Measurements from ENCODE around the gene RAB3C.

RAB3C gene

DNA sequence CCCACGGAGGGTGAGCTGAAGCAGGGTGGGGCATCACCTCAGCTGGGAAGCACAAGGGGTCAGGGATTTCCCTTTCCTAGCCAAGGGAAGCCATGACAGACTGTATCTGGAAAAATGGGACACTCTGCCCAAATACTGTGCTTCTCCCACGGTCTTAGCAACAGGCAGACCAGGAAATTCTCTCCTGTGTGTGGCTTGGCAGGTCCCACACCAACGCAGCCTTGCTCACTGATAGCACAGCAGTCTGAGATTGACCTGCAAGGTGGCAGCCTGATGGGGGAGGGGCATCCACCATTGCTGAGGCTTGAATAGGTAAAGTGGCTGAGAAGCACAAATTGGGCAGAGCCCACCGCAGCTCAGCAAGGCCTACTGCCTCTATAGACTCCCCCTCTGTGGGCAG lies 23.2 kb downstream of the RAB3C start:
- DNase-seq: no peak

DNA sequence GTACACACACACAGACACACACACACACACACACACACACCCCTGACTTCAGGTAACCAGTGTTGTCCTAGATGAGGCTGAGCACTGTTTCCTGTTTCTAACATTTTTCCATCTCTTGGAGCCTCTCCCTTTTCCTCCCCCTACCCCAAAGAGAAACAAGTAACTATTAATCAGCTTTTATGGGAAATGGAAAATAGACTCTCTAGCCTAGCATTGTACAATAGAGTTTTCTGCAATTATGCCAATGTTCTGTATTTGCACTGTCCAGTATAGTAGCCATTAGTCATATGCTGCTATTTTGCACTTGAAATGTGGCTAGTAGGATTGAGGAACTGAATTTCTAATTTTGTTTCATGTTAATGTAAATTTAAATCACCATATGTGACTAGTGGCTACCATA lies 33.1 kb downstream of the RAB3C start:
- DNase-seq: no peak

- DNase-seq: no peak
These were observed 34.4 kb downstream of the RAB3C start for GRCh38 chr5:58617241-58617640.

GRCh38 chr5:58620336-58620735 lies 37.5 kb downstream of the RAB3C start:
- DNase-seq: no peak

DNA sequence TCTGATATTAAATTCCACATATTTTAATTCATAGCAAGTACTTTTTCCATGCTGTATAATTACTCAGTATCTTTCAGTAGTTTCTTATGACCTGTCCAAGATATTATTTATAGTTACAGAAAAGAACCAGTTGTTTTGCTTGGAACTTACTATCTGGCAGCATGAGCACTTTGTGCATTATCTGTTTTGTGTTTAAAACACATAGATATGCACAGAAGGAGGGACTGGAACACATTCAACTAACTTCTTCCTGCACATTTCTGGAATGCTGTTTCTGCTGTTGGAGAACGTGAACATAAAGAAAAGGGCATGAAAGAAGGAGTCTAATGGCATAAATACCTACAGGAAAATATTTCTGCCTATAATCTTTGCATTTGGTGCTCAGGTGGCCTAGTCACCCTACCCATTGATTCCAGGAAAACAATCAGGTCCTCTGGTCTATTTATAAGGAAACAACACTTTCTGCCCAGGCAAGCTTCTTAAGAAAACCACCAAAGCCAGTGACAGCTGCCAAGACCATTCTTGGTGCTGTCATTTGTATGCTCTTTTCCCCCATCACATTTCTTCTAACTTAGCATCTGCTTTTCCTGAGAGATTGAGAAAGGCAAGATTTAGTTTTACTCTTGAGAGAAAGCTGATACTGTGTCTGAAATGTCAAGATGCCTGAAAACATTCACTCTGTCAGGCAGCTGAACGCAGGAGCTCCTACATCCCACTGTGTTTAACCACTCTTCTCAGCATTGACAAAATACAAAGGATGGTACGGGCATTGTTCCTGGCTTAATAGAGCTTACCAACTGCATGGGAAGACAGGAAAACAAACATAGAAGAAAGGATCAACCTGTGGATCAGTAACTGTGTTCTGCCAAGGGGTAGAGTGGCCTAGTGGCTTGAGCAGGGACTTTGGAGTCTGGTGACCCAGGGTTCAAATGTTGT lies 40.3 kb downstream of the RAB3C start:
- no peak for DNase-seq

DNA sequence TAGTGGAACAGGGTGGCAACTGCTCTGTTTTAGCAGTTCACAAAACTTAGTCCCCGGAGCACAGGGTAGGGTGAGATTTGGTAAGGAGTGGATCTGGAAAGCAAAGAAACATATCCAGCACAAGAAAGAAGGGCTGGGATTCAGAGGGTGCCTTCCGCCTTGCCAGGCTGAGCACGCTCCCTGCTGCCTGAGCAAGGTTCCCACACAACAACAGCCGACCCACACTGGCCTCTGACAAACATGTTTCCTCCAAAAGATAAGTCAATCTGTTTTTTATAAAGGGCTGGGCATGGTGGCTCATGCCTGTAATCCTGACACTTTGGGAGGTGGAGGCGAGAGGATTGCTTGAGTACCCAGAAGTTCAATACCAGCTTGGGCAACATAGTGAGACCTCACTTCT lies 45.8 kb downstream of the RAB3C start:
- DNase-seq: no peak

- no peak for DNase-seq
These were observed 46.6 kb downstream of the RAB3C start for GRCh38 chr5:58629271-58630159.

DNA sequence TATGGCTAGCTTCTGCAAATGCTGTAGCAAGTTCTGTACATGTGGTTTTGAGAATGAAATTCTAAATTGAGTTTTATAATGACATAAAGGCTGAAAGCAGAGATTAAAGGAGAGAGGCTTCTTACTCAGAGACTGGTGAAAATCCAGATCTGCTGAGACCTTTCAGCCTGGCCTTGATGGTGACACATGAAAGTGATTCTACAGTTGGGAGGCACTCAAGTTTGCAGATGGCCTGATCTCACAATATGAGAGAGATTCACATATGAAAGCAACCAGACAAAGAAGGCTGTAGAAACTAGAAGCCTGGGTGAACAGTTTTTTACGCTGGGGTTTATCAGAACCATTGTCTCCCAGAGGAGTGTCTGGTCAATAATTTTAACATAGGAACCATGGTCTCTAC lies 49.0 kb downstream of the RAB3C start:
- no peak for DNase-seq

GRCh38 chr5:58635416-58635815 lies 52.5 kb downstream of the RAB3C start:
- DNase-seq: no peak

DNA sequence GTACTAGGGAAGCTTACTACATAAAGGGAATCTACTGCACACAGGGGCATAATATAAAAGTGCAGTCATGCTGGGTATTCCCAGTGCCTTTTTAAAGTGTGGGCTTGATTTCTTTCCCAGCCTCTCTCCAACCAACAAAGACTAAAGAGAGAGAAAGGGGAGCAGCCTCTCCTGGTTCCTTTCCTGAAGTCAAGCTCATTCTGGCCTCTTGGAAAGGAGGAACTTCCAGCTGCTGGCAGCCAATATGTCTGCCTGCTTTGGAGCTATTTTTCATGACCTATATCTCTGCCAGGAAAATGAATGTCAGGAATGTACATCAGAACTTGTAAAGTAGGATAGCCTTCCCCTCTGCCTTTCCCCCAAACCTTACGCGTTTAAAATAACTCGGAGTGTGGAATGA lies 57.1 kb downstream of the RAB3C start:
- DNase-seq: peak; percentile 52

DNA sequence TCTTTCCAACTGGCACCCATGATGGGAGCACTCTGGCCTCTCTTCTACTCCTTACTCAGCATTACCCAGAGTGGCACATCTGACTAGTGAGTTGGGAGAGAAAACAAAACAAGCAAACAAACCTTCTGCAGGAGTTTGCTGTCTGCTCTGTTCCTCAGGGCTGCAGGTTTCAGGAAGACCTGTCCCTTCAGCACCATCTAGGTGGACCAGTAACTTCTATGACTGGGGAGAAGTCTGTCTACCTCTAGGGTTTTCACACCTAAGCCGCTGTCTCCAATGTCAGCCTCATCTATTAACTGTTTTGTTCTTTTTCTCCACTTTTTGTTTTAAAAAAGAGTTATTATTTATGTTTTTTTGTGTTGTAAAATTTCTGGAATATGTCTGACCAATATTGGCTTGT lies 58.7 kb downstream of the RAB3C start:
- DNase-seq: no peak

DNA sequence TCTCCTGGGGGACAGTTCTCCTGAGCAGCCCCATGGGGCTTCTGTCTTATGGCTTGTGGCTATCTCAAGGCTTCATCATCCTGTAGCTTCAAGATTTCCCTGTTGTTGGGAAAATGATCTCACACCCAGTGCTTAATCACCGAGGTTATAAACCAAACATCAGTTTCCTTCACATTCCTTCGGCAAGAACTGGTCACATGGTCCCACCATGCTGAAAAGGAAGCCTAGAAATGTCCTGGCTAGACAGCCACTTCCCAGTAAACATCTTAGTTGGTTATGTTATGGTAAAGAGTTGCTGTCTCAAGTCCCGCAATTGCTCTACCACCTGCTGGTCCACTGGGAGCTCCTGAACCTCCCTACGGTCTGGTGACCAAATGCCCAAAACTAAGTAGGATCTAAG lies 66.0 kb downstream of the RAB3C start:
- no peak for DNase-seq

- DNase-seq: no peak
These were observed 66.8 kb downstream of the RAB3C start for GRCh38 chr5:58649716-58650115.

- no peak for DNase-seq
These were observed 70.6 kb downstream of the RAB3C start for GRCh38 chr5:58653521-58653920.

DNA sequence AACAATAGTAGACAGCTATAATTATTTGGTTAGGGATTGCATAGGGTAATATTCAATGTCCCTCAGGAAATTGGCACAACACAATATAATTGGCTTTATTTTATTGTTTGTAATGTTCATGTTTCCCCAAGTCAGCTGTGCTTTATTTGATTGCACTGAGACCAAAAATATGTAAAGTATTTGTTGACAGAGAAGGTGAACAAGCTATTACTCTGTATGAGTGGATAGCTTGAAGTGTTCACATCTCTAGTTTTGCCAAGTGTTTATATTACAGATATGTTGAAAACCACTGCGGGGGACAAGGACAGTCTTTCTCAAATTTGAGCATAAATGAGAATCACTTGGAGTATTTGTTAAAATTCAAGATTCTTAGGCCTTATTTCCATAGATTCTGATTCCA lies 83.3 kb downstream of the RAB3C start:
- DNase-seq: no peak

DNA sequence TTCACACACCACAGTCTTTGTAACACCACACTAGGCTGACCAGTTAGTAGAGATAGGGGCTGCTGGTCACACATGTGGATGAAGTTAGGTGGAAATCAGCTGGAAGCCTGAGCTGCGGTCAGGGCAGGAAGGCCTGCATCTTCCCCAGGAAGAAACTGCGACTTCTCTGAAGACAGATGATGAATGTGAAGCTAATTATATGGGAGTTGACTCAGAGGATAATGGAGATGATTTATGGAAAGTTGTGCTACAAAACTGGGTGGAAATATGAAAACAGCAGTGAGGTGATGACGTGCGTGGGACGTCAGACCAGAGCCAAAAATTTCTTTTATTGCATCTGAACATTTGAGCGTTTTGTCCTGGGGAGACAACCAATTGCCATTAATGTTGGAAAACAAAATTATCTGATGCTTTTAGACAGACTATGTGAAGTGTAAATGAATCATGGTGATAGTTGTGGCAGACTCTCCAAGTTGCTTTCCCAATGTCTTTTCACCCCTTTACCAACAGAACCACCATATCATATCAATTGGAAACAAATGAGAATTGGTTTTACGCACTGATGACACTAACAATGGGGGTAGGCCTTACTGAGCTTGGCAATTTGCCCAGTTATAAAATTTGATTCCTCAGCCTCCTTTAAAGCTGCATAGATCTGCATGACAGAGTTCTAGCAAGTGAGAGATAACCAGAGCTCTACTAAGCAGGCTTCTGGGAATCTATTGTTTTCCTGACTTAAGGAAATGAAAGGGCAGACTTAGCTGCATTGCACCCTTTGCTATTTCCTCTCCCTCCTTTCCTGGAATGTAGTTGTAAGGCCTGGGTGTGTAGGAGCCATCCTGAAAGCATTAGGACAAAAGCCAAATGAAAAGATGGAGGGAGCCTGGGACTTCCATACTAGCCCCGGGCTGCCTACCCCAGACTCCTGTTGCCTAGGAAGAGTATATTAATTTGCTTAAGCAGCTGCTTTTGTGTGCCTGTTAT lies 84.0 kb downstream of the RAB3C start:
- DNase-seq: no peak

DNA sequence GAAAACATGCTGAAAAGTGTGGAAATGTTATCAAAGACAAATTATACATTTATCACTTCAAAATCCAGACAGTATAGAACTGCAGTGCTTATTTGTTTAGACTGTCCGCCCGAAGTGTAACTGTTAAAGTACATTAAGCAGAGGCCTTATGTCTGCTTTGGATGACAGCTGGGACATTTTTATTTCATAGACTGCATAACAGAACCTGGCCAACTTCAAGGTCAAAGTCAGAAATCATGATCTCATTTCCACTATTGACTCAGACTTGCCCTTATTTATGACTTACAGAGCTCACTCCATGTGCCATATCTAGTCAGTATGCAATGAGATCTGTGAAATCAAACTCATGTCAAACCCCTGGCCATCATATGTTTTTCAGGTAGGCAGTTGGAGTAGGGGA lies 87.7 kb downstream of the RAB3C start:
- DNase-seq: no peak

DNA sequence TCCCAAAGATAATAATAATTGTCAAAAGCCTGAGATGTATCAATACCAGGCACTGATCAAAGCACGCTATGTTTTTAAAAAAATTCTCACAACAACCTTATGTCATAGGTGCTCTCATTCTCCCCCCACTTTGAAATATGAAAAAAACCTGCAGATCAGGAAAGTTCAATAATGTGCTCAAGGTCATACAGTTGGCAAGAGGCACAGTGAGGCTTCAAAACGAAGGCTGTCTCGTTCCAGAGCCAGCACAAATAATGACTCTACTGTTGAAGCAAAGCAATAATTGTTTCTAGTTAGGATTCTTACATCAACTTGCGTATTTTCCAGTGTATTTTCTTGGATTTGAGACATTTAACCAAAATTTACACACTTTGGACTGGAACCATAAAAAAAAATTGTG lies 88.3 kb downstream of the RAB3C start:
- DNase-seq: no peak

- no peak for DNase-seq
These were observed 89.6 kb downstream of the RAB3C start for GRCh38 chr5:58672521-58672920.

DNA sequence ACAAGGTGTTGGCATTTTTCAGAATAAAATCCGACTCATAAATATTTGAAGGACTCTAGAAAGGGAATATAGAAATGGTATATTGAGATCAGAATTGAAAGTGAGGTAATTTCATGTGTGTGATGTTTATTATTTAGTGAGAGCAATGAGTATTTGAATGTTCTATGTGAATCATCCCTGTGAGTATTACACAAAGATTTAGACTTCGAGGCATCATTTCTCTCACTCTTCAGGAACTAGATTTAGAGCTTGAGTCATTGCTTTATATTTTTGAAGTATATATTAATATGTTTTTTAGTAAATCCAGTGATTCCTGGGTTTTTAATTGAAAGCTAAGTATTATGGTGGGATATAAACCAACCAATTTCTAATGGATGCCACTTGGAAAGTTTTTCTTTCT lies 91.2 kb downstream of the RAB3C start:
- DNase-seq: no peak

GRCh38 chr5:58674711-58675110 lies 91.8 kb downstream of the RAB3C start:
- DNase-seq: no peak

GRCh38 chr5:58675341-58675740 lies 92.5 kb downstream of the RAB3C start:
- DNase-seq: no peak

GRCh38 chr5:58677650-58678049 lies 94.8 kb downstream of the RAB3C start:
- no peak for DNase-seq

Measured in right forelimb (tissue), 1 donor.